H1 (cell line): ENCODE data around the gene AURKAIP1.

Experiments used
- CREB1 ChIP-seq: IDR thresholded peaks from 2 replicates; pipeline ENCODE4 v1.6.1; 2012; ENCODE audit warnings: inconsistent platforms
- CTBP2 ChIP-seq: IDR thresholded peaks from 2 replicates; pipeline ENCODE4 v1.7.0; 2011; ENCODE audit warnings: borderline replicate concordance, mild to moderate bottlenecking, moderate library complexity, mixed read lengths, low read length; ENCODE audit not compliant: insufficient read depth, insufficient read length
- CTCF ChIP-seq, 3 experiments: IDR thresholded peaks; 1 replicate in 2 of 3; 2 replicates in 1 of 3; pipeline versions ENCODE4 v1.5.1 to v1.6.1; 2011; ENCODE audit warnings: low read length in 3 of 3, mild to moderate bottlenecking in 3 of 3, inconsistent platforms in 2 of 3, low read depth in 1 of 3, moderate library complexity in 1 of 3; ENCODE audit not compliant: insufficient read depth in 1 of 3; ENCODE audit errors: control extremely low read depth in 1 of 3
- JUN ChIP-seq: IDR thresholded peaks from 2 replicates; pipeline ENCODE4 v1.6.1; 2011; ENCODE audit warnings: low read depth, mild to moderate bottlenecking, improper control_type of control experiment, low read length
- POLR2A ChIP-seq, 2 experiments: IDR thresholded peaks; 1 replicate in 1 of 2; 2 replicates in 1 of 2; pipeline ENCODE4 v1.6.1; 2011; ENCODE audit warnings: low read depth in 2 of 2, low read length in 2 of 2, mild to moderate bottlenecking in 2 of 2; ENCODE audit errors: control extremely low read depth in 1 of 2
- RAD21 ChIP-seq, 2 experiments: IDR thresholded peaks in 1 of 2; conservative IDR thresholded peaks in 1 of 2; 2 replicates each; pipeline ENCODE4 v1.6.1; 2011; ENCODE audit warnings: low read depth in 2 of 2, low read length in 2 of 2, improper control_type of control experiment in 1 of 2, inconsistent platforms in 1 of 2, mild to moderate bottlenecking in 1 of 2, moderate library complexity in 1 of 2
- SIN3A ChIP-seq, 2 experiments: IDR thresholded peaks in 1 of 2; conservative IDR thresholded peaks in 1 of 2; 2 replicates each; pipeline ENCODE4 v1.6.1; 2011 to 2012; ENCODE audit warnings: low read length in 2 of 2, improper control_type of control experiment in 1 of 2, low read depth in 1 of 2, mild to moderate bottlenecking in 1 of 2
- YY1 ChIP-seq: IDR thresholded peaks from 2 replicates; pipeline ENCODE4 v1.6.1; 2011; ENCODE audit warnings: low read depth, mild to moderate bottlenecking, low read length
- ZNF274 ChIP-seq: IDR thresholded peaks from 2 replicates; pipeline ENCODE4 v1.7.0; 2012; ENCODE audit warnings: low read length, borderline replicate concordance; ENCODE audit errors: extremely low read depth

GRCh38 chr1:1421907-1422464, 47.0 kb upstream of the AURKAIP1 start:
- no peak for TF ChIP-seq CTCF (IDR thresholded peaks at IDR 0.05; ENCODE audit: control extremely low read depth in 1 of 3, insufficient read depth in 1 of 3, low read depth in 1 of 3, low read length in 3 of 3)
- no peak for TF ChIP-seq CREB1
- TF ChIP-seq SIN3A (conservative IDR thresholded peaks at IDR 0.05 in 1 of 2, IDR thresholded peaks at IDR 0.05 in 1 of 2; ENCODE audit: low read depth in 1 of 2, low read length in 2 of 2) = no peak
- TF ChIP-seq RAD21 (IDR thresholded peaks at IDR 0.05 in 1 of 2, conservative IDR thresholded peaks at IDR 0.05 in 1 of 2; ENCODE audit: low read depth in 2 of 2, low read length in 2 of 2) = no peak
- no peak for TF ChIP-seq JUN
- TF ChIP-seq YY1 = no peak
- no peak for TF ChIP-seq CTBP2
- TF ChIP-seq POLR2A (IDR thresholded peaks at IDR 0.05; ENCODE audit: control extremely low read depth in 1 of 2, low read depth in 2 of 2, low read length in 2 of 2) = no peak
- TF ChIP-seq ZNF274 = no peak
